GM20000 (cell line): ENCODE data around the gene SPATA9.
"Not testable (repeated sequence)": the region's sequence is repeated elsewhere in the genome, so short reads cannot be mapped to it uniquely, and the experiment has no call there.

Experiments used
- DNase-seq: peaks from one replicate; pipeline ENCODE4 v3.0.0; 2012; ENCODE audit warnings: low spot score
- CTCF ChIP-seq: IDR thresholded peaks from 2 replicates; pipeline ENCODE4 v1.5.1; 2012; ENCODE audit warnings: mild to moderate bottlenecking, control low read depth; ENCODE audit errors: extremely low read depth, missing control alignments

SPATA9 gene

GRCh38 chr5:95712347-95712958 lies 29.7 kb upstream of the SPATA9 start:
- no peak for DNase-seq

GRCh38 chr5:95711501-95712346 lies 28.9 kb upstream of the SPATA9 start:
- no peak for DNase-seq
- no peak for TF ChIP-seq CTCF

More at GRCh38 chr5:95712347-95712958, 29.7 kb upstream of the SPATA9 start:
- no peak for TF ChIP-seq CTCF

DNA sequence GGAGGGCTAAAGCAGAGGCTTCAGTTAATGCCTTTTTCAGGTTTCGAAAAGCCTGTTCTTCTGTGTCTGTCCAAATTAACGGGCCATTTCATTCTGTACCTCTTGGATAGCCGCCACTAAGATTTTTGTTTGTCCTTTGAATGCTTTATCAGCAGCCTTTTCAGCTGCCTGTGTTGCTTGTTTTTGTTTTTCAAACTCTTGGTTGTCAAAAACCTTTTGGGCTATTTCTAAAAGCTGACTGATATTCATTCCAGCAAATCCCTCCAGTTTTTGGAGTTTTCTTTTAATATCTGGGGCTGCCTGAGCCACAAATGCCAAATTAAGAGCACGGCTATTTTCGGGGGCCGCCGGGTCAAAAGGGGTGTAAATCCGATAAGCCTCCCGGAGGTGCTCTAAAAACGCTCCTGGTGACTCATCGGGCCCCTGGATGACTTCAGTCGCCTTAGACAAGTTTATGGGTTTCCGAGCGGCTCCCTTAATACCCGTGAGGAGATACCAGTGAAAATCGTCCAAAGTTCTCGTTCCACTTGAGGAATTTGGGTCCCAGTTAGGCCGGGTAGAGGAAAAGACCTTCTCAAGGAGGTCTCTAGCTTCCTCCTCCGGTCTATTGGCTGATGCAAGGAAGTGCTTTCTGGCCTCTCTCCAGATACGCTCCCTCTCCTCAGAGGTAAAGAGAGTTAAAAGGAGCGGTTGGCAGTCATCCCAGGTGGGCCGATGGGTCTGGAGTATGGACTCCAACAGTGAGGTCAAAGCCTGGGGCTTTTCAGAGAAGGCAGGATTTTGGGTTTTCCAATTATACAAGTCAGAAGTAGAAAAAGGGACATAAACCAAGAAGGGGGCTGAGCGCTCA lies 28.1 kb upstream of the SPATA9 start:
- DNase-seq: not testable (repeated sequence)

DNA sequence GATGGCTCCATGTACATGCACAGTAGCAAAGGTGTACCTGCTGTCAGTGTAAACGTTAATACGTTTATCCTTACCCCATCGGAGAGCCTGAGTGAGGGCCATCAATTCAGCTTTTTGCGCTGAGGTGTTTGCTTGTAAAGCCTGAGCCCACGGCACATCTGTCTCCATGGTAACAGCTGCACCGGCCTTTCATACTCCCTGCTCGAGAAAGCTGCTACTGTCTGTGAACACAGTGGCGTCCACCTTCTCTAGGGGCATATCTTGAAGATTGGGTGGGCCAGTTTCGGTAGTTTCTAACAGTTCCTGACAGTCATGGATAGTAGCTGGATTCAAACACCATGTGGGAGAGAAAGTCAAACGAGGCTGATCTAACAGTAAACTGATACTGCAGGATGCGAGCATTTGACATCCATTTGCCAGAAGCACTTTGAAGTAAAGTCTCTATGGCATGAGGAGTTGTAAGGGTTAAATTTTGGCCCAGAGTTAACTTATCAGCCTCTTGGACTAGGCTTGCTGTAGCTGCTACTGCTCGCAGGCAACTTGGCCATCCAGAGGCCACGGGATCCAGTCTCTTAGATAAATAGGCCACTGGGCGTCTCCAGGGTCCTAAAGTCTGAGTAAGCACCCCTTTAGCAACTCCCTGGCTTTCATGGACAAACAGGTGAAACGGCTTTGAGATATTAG lies 27.3 kb upstream of the SPATA9 start:
- TF ChIP-seq CTCF: no peak
- DNase-seq: no peak

DNA sequence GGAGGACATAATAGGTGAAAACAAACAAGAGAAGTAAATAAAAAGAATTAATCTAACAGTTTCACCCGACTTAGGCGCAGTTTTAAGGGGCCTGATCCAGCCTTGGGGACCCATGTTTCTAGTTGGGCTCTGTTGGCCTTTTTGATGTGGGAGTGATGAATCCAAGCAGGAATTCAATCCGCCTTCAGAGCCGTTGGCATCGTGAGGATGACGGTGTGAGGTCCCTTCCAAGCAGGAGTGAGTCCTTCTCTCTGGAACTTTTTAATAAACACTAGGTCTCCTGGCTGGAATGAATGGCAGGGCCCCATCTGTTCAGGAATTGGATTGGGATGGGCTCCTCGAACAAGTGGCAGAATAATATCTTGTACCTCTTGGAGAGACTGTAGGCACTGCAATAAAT lies 26.1 kb upstream of the SPATA9 start:
- no peak for DNase-seq
- no peak for TF ChIP-seq CTCF

DNA sequence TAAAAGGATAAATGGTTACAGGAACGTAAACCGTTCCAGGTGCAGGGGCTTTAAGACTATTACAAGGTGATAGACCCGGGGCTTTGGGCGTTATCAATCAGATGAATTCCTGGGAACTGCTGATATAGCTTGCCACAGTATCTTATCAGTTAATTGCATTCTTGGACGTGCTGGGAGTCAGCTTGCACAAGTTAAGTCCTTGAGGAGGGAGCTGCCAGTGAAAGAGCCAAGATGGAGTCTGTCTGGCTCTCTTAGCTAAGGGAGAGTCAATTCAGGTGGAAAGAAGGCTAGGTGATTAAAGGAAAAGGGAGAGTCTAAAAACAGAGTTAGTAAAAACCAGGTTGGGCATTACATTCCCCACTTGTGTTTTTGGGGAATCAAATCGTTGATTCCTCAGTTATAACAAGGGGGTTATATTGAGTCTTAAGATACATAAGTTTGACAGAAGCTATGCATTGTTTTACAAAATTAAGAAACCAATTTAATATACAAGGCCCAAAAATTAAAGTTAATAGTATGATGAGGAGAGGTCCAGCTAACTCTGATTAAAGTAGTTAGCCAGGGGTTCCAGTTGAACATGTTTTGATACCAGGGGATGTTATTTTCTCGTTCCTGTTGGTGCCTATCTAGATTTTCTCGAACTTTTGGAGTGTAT lies 24.9 kb upstream of the SPATA9 start:
- not testable (repeated sequence) for DNase-seq

DNA sequence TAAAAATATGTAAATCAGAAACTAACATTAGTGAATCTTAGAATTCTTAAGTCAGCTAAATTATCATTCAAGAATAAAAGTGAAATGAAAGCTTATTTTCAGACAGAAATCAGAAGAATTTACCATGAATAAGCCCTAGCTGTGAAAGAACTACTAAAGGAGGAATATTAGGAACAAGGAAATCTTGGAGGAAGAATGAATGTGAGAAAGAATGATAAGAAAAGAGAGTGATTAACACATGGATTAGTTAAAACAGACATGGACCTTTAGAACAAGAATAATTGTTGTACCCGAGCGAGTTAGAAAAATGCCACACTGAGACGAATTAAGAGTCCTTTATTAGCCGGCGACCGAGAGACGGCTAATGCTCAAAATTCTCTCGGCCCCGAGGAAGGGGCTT lies 24.3 kb upstream of the SPATA9 start:
- TF ChIP-seq CTCF: no peak

DNA sequence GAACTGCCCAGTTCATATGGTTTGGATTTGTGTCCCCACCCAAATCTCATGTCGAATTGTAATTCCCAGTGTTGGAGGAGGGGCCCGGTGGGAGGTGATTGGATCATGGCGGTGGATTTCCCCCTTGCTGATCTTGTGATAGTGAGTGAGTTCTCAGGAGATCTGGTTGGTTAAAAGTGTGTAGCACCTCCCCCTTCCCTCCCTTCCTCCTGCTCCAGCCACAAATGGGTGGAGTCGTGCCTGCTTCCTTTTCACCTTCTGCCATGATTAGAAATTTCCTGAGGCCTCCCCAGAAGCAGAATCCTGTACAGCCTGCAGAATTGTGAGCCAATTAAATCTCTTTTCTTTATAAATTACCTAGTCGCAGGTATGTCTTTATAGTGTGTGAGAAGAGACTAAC lies 23.4 kb upstream of the SPATA9 start:
- not testable (repeated sequence) for DNase-seq

More for the DNA sequence above, 24.3 kb upstream of the SPATA9 start:
- DNase-seq: no peak
